NCI-H748 (cell line): Measurements from ENCODE around the gene MAPK13.
"Not testable (repeated sequence)": the region's sequence is repeated elsewhere in the genome, so short reads cannot be mapped to it uniquely, and the experiment has no call there.

Experiments used
- DNase-seq: peaks from one replicate; lab custom pipeline; 2025; ENCODE audit not compliant: unreplicated experiment; lab: John Stamatoyannopoulos, UW

MAPK13 gene

GRCh38 chr6:36129941-36130666, at the start of gene MAPK13:
TSS of gene MAPK13 (plus strand) at chr6:36130513. CDS start at chr6:36130583, 70 bp downstream.
- DNase-seq: peak; percentile 84

DNA sequence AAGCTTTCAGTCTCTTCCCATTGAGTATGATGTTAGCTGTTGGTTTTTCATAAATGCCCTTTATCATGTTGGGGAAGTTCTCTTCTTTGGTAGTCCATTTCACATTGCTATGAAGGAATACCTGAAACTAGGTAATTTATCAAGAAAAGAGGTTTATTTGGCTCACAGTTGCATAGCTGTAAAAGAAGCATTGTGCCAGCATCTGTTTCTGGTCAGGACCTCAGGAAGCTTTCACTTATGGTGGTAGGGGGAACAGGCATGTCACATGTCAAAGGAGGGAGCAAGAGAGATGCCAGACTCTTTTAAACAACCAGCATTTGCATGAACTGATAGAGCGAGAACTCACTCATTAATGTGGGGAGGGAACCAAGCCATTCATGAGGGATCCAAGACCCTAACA, 48.0 kb upstream of the MAPK13 start:
- no peak for DNase-seq

DNA sequence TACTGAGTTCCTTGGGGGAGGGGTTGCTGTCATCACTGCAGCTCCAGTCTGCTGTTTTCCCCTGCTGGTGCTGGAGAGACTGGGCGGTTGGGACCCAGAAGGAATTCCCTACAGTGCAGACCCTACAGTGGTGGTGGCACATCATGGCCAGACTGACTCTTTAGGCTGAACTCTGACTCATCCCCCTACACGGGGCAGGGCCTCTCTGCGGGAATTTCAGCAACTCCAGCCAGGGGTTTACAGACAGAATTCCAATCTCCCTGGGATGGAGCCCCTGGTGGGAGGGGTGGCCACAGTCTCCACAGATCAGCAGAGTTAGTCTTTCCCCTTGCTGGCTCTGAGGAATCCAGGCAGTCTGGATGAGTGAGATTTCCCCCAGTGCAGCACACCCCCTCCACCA, 46.9 kb upstream of the MAPK13 start:
- DNase-seq: no peak

GRCh38 chr6:36088204-36088603, 42.1 kb upstream of the MAPK13 start:
- DNase-seq: not testable (repeated sequence)

- DNase-seq: no peak
Observed at GRCh38 chr6:36089048-36089447, 41.3 kb upstream of the MAPK13 start.

GRCh38 chr6:36094238-36094637, 36.1 kb upstream of the MAPK13 start:
- no peak for DNase-seq

- DNase-seq: peak; percentile 79
Observed at GRCh38 chr6:36094753-36095496, 35.4 kb upstream of the MAPK13 start.

GRCh38 chr6:36095497-36096391, 34.6 kb upstream of the MAPK13 start:
- DNase-seq: no peak

DNA sequence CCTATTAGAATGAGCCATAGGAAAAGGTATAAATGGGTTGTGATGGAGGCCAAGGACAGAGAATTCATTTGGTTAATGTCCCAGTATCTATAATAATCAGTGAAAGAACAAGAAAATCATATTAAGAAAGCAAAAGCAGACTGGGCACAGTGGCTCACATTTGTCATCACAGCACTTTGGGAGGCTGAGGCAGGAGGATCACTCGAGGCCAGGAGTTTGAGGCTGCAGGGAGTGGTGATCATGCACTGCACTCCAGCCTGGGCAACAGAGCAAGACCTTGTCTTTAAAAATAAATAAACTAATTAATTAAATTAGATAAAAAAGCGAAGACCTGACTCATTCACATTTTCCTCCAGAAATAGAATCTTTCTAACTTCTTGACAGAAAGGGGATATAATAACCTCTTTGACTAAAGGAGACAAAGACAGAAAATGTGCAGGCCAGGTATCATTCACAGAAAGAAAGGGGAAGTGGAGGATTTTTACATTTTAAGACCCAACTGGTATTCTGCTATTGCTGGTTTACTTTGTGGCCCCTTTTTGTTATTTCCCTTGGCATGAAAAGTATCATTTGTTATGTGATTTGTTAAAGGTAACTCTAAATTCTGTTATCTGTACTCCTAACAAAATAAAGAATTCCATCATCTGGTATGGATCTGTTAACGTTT, 31.9 kb upstream of the MAPK13 start:
- no peak for DNase-seq

DNA sequence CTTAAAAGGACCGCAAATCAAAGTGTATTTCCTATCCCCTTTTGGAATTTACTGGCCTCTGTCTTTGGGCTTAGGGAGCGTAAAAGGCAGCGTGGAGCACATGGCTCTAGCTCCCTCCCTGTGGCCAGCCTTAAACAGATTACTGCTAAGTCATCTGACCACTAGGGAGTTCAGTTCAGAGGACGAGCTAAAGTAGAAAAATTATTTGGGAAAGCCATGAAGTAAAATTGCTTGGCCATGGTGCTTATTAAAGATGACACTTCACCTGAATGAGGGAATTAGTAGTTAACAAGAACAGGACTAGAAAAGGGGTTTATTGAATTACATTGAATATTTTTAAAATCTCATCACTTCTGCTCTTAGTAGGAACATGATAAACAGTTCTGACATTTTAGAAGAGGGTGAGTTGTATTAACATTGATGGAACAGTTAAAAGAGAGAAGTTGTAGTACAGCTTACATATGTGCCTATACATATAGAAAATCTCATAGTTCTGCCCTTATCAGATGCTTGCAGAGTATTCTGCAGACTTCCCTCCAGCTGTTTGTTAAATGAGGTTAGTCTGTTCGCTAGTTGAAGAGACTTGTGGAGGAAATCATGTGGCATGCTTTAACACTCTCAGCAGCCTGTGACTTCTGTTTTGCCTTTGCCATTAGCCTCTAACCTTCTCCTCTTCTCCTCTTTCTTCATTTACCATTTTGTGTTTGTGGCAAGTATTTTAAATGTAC, 31.2 kb upstream of the MAPK13 start:
- no peak for DNase-seq

- no peak for DNase-seq
Observed at GRCh38 chr6:36099869-36100483, 30.3 kb upstream of the MAPK13 start.

DNA sequence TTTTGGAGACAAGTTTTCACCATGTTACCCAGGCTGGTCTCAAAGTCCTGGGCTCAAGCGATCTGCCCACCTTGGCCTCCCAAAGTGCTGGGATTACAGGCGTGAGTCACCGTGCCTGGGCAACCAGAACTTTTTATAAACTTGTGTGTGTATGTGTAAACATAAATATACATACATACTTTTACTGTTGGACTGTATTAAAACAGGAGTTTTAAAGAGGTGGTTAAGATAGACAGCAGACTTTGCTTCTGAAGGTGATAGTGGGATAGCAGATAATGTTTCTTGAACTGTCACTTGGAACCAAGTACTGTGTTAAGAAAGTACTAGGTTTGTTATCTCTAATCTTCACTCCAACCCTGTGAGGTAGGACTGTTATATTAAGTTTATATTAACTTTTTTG, 28.6 kb upstream of the MAPK13 start:
- DNase-seq: no peak

- no peak for DNase-seq
Observed at GRCh38 chr6:36102853-36103252, 27.5 kb upstream of the MAPK13 start.

DNA sequence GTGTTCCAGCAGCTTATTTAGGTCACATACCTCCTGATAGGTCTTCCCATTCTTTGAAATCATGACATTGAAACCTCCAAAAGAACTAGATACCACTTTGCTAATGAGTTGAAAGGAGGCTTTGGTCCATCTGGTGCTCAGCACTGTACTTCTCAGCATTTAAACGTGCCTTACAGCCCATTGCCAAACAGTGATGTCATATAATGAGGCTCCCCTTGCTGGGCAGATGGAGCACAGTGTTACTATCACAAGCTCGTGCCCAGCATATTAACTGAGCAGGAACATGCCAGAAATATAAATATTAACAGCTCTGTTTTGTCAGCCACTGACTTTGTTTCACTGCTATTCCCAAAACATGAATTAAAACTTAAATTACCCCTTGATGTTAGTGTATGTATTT, 25.5 kb upstream of the MAPK13 start:
- no peak for DNase-seq

DNA sequence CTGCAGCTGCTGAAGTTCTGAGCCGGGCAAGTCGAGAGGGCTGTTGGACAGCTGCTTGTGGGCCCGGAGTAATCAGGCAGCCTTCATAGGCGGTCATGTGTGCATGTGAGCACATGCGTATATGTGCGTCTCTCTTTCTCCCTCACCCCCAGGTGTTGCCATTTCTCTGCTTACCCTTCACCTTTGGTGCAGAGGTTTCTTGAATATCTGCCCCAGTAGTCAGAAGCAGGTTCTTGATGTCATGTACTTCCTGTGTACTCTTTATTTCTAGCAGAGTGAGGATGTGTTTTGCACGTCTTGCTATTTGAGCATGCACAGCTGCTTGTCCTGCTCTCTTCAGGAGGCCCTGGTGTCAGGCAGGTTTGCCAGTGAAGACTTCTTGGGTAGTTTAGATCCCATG, 21.2 kb upstream of the MAPK13 start:
- no peak for DNase-seq

- no peak for DNase-seq
Observed at GRCh38 chr6:36110050-36110449, 20.3 kb upstream of the MAPK13 start.

DNA sequence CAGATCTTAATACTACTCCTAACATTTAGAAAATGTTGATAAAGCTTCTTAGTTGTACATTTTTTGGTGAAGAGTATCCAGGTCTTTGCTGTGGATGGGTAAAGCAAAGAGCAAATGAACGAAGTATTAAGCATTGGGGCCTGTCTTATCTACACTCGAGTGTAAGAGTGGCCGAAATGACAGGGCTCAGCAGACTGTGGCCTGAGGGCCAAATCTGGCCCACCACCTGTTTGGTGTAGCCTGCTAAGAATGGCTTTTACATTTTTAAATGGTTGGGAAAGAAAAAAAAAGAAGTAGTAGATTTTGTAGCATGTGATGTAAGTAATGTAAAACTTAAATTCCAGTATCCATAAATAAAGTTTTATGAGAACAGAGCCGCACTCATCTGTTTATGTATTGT, 19.4 kb upstream of the MAPK13 start:
- no peak for DNase-seq

- DNase-seq: no peak
Observed at GRCh38 chr6:36111526-36111925, 18.8 kb upstream of the MAPK13 start.

DNA sequence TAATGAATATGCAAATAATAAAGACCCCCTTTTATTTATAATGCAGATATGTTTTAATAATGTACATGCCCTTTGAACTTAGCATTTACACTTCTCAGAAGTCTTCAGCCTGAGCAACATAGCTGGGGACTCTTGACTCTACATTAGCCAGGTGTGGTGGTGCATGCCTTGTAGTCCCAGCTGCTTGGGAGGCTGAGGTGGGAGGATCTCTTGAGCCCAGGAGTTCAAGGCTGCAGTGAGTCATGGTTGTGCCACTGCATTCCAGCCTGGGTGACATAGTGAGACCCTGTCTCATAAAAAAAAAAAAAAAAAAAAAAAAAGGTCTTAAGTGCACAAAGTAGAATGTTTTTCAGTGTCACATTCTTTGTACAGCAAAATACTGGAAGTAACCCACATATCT, 17.3 kb upstream of the MAPK13 start:
- DNase-seq: no peak

GRCh38 chr6:36113703-36114102, 16.6 kb upstream of the MAPK13 start:
- DNase-seq: no peak
